Measurements from ENCODE around the gene GRAMD1A.

GRAMD1A gene

DNA sequence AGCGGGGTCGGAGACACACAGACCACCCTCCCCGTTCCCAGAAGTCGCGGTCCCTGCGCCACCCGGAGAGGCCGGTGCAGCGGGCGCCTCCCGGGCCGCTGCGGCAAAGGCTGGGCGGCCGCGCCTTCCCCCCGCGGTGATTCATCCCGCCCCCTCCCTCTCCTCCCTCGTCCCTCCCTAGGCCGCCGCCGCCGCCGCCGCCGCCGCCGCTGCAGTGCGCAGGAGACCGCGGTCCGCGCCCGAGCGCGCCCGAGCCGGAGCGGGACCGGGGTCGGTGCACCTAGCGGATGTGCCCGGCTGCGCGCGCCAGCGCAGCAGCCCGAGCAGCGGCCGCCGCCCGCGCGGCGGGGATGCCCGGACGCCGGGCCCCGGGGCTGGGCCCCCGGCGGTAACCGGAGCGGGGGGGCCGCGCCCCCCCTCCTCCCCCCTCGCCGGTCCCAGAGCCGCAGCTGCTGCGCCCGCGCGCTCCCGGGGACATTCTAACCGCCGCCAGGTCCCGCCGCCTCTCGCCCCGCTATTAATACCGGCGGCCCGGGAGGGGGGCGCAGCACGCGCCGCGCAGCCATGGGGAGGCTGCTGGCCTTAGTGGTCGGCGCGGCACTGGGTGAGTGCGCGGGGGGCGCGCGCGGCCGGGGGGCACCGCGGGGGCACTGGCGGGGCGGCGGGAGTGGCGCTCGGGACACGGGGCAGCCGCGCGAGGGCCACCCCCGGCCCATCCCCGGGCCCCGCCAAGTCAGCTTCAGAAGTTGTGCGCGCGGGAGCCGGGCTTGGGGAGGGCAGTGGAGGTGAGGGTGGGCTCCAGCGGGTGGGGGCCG, 30.3 kb downstream of the GRAMD1A start, which contains the start of gene SCN1B (continued):
- TF ChIP-seq ZNF610 (tag by site-specific recombination; IDR thresholded peaks at IDR 0.05; ENCODE audit: borderline replicate concordance) (no peak), IKZF3 (tag by site-specific recombination; IDR thresholded peaks at IDR 0.05) (peak; percentile 75; the same call in 1 of the 2 replicates), ZNF341 (tag by site-specific recombination; IDR thresholded peaks at IDR 0.05; ENCODE audit: low read depth) (no peak), ZNF404 (tag by site-specific recombination; IDR thresholded peaks at IDR 0.05) (no peak), ZNF585B (tag by site-specific recombination; IDR thresholded peaks at IDR 0.05) (no peak), ZNF707 (tag by site-specific recombination; IDR thresholded peaks at IDR 0.05) (no peak), YY1 (tag by site-specific recombination; IDR thresholded peaks at IDR 0.05) (no peak), GLI2 (tag by site-specific recombination; IDR thresholded peaks at IDR 0.05; ENCODE audit: borderline replicate concordance, low read depth) (no peak), ZNF16 (tag by site-specific recombination; IDR thresholded peaks at IDR 0.05; ENCODE audit: low read depth) (no peak), ZNF677 (tag by site-specific recombination; IDR thresholded peaks at IDR 0.05) (no peak), ZBTB21 (tag by site-specific recombination; IDR thresholded peaks at IDR 0.05) (no peak), ZIC2 (tag by site-specific recombination; IDR thresholded peaks at IDR 0.05) (no peak), ZNF501 (tag by site-specific recombination; IDR thresholded peaks at IDR 0.05) (no peak), ZNF214 (tag by site-specific recombination; IDR thresholded peaks at IDR 0.05; ENCODE audit: borderline replicate concordance) (no peak), ZNF596 (tag by site-specific recombination; IDR thresholded peaks at IDR 0.05) (no peak), ZNF19 (tag by site-specific recombination; IDR thresholded peaks at IDR 0.05; ENCODE audit: low read depth) (no peak), HOXC10 (CRISPR knock-in tag; IDR thresholded peaks at IDR 0.05) (no peak), ZNF776 (tag by site-specific recombination; IDR thresholded peaks at IDR 0.05; ENCODE audit: borderline replicate concordance) (no peak), ZNF48 (tag by site-specific recombination; IDR thresholded peaks at IDR 0.05) (no peak)
- TF ChIP-seq, protein P1, sequence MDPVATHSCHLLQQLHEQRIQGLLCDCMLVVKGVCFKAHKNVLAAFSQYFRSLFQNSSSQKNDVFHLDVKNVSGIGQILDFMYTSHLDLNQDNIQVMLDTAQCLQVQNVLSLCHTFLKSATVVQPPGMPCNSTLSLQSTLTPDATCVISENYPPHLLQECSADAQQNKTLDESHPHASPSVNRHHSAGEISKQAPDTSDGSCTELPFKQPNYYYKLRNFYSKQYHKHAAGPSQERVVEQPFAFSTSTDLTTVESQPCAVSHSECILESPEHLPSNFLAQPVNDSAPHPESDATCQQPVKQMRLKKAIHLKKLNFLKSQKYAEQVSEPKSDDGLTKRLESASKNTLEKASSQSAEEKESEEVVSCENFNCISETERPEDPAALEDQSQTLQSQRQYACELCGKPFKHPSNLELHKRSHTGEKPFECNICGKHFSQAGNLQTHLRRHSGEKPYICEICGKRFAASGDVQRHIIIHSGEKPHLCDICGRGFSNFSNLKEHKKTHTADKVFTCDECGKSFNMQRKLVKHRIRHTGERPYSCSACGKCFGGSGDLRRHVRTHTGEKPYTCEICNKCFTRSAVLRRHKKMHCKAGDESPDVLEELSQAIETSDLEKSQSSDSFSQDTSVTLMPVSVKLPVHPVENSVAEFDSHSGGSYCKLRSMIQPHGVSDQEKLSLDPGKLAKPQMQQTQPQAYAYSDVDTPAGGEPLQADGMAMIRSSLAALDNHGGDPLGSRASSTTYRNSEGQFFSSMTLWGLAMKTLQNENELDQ (tag by site-specific recombination; IDR thresholded peaks at IDR 0.05; ENCODE audit: low read depth) = no peak
- TF ChIP-seq, protein P2, sequence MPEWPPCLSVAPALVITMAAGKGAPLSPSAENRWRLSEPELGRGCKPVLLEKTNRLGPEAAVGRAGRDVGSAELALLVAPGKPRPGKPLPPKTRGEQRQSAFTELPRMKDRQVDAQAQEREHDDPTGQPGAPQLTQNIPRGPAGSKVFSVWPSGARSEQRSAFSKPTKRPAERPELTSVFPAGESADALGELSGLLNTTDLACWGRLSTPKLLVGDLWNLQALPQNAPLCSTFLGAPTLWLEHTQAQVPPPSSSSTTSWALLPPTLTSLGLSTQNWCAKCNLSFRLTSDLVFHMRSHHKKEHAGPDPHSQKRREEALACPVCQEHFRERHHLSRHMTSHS (tag by site-specific recombination; IDR thresholded peaks at IDR 0.05) = no peak
- TF ChIP-seq, protein P3, sequence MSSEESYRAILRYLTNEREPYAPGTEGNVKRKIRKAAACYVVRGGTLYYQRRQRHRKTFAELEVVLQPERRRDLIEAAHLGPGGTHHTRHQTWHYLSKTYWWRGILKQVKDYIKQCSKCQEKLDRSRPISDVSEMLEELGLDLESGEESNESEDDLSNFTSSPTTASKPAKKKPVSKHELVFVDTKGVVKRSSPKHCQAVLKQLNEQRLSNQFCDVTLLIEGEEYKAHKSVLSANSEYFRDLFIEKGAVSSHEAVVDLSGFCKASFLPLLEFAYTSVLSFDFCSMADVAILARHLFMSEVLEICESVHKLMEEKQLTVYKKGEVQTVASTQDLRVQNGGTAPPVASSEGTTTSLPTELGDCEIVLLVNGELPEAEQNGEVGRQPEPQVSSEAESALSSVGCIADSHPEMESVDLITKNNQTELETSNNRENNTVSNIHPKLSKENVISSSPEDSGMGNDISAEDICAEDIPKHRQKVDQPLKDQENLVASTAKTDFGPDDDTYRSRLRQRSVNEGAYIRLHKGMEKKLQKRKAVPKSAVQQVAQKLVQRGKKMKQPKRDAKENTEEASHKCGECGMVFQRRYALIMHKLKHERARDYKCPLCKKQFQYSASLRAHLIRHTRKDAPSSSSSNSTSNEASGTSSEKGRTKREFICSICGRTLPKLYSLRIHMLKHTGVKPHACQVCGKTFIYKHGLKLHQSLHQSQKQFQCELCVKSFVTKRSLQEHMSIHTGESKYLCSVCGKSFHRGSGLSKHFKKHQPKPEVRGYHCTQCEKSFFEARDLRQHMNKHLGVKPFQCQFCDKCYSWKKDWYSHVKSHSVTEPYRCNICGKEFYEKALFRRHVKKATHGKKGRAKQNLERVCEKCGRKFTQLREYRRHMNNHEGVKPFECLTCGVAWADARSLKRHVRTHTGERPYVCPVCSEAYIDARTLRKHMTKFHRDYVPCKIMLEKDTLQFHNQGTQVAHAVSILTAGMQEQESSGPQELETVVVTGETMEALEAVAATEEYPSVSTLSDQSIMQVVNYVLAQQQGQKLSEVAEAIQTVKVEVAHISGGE (tag by site-specific recombination; conservative IDR thresholded peaks at IDR 0.05; ENCODE audit: low read depth) = peak; percentile 33; the same call in 1 of the 2 replicates
- TF ChIP-seq, protein P4, sequence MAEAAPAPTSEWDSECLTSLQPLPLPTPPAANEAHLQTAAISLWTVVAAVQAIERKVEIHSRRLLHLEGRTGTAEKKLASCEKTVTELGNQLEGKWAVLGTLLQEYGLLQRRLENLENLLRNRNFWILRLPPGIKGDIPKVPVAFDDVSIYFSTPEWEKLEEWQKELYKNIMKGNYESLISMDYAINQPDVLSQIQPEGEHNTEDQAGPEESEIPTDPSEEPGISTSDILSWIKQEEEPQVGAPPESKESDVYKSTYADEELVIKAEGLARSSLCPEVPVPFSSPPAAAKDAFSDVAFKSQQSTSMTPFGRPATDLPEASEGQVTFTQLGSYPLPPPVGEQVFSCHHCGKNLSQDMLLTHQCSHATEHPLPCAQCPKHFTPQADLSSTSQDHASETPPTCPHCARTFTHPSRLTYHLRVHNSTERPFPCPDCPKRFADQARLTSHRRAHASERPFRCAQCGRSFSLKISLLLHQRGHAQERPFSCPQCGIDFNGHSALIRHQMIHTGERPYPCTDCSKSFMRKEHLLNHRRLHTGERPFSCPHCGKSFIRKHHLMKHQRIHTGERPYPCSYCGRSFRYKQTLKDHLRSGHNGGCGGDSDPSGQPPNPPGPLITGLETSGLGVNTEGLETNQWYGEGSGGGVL (tag by site-specific recombination; IDR thresholded peaks at IDR 0.05) = peak; percentile 84
- TF ChIP-seq, protein P5, sequence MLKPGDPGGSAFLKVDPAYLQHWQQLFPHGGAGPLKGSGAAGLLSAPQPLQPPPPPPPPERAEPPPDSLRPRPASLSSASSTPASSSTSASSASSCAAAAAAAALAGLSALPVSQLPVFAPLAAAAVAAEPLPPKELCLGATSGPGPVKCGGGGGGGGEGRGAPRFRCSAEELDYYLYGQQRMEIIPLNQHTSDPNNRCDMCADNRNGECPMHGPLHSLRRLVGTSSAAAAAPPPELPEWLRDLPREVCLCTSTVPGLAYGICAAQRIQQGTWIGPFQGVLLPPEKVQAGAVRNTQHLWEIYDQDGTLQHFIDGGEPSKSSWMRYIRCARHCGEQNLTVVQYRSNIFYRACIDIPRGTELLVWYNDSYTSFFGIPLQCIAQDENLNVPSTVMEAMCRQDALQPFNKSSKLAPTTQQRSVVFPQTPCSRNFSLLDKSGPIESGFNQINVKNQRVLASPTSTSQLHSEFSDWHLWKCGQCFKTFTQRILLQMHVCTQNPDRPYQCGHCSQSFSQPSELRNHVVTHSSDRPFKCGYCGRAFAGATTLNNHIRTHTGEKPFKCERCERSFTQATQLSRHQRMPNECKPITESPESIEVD (tag by site-specific recombination; IDR thresholded peaks at IDR 0.05) = no peak
- TF ChIP-seq, protein P6, sequence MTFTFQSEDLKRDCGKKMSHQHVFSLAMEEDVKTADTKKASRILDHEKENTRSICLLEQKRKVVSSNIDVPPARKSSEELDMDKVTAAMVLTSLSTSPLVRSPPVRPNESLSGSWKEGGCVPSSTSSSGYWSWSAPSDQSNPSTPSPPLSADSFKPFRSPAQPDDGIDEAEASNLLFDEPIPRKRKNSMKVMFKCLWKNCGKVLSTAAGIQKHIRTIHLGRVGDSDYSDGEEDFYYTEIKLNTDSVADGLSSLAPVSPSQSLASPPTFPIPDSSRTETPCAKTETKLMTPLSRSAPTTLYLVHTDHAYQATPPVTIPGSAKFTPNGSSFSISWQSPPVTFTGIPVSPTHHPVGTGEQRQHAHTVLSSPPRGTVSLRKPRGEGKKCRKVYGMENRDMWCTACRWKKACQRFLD (tag by site-specific recombination; IDR thresholded peaks at IDR 0.05) = no peak
- TF ChIP-seq, protein P7, sequence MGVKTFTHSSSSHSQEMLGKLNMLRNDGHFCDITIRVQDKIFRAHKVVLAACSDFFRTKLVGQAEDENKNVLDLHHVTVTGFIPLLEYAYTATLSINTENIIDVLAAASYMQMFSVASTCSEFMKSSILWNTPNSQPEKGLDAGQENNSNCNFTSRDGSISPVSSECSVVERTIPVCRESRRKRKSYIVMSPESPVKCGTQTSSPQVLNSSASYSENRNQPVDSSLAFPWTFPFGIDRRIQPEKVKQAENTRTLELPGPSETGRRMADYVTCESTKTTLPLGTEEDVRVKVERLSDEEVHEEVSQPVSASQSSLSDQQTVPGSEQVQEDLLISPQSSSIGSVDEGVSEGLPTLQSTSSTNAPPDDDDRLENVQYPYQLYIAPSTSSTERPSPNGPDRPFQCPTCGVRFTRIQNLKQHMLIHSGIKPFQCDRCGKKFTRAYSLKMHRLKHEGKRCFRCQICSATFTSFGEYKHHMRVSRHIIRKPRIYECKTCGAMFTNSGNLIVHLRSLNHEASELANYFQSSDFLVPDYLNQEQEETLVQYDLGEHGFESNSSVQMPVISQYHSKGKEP (tag by site-specific recombination; IDR thresholded peaks at IDR 0.05) = peak; percentile 42; the same call in 1 of the 2 replicates
